Measurements from ENCODE around the gene STX10. TPM values are rescaled to one million over a fixed set of nuclear protein-coding genes. Genes with fewer than 3 reads are reported as not detected.

STX10 gene
- total and polyA plus RNA-seq, 9 of the 15 experiments (the other 6 are each of a cell fraction or from before 2014, with no cell fraction given): 0.51 to 66.3 (median 31.0) TPM

- TF ChIP-seq SRSF7 (optimal IDR thresholded peaks at IDR 0.05; ENCODE audit: low read depth, low read length) (no peak), HMGN3 (IDR thresholded peaks at IDR 0.05; ENCODE audit: borderline replicate concordance, extremely low read depth, insufficient read length, low read depth, low read length) (peak; percentile 89), MTA3 (IDR thresholded peaks at IDR 0.05; ENCODE audit: borderline replicate concordance) (peak; percentile 81), ZFP30 (CRISPR knock-in tag; IDR thresholded peaks at IDR 0.05; ENCODE audit: borderline replicate concordance) (no peak), FIP1L1 (IDR thresholded peaks at IDR 0.05; ENCODE audit: low read depth, low read length, poor library complexity, severe bottlenecking) (peak; percentile 100), FOXP1 (CRISPR knock-in tag; IDR thresholded peaks at IDR 0.05) (0 out of 2 replicates have a peak, but pooled peaks have one; percentile 42), MTA2 (IDR thresholded peaks at IDR 0.05; ENCODE audit: low read depth) (no peak), RERE (CRISPR knock-in tag; IDR thresholded peaks at IDR 0.05; ENCODE audit: borderline replicate concordance) (no peak), ZBTB2 (IDR thresholded peaks at IDR 0.05) (no peak), SMARCC2 (IDR thresholded peaks at IDR 0.05; ENCODE audit: low read depth) (no peak), KDM4B (IDR thresholded peaks at IDR 0.05; ENCODE audit: borderline replicate concordance in 2 of 2, low read depth in 1 of 2) (0 out of 4 replicates have a peak, but pooled peaks of 1 of the 2 experiments have one; percentile 54), CREM (IDR thresholded peaks at IDR 0.05; ENCODE audit: low read depth) (peak; percentile 14; the same call in 1 of the 2 replicates), EGR1 (conservative IDR thresholded peaks at IDR 0.05) (peak; percentile 71), GTF3C2 (IDR thresholded peaks at IDR 0.05; ENCODE audit: borderline replicate concordance, extremely low read depth, insufficient read length) (no peak), ATF1 (CRISPR knock-in tag; IDR thresholded peaks at IDR 0.05) (no peak), ATF1 (tag; IDR thresholded peaks at IDR 0.05) (no peak; the same call in 1 of the 2 replicates), ZNF764 (CRISPR knock-in tag; IDR thresholded peaks at IDR 0.05; ENCODE audit: low read depth) (no peak)
These were observed 5.5 kb upstream of the STX10 start (continued) for GRCh38 chr19:13155472-13156359.

Data from K562 (cell line).